ENCODE measurements around the gene CFHR5.
A peak's percentile ranks its signal among the peaks of the same experiment; 100 is the strongest.
"Not testable (repeated sequence)": the region's sequence is repeated elsewhere in the genome, so short reads cannot be mapped to it uniquely, and the experiment has no call there.

Gene CFHR5

DNA sequence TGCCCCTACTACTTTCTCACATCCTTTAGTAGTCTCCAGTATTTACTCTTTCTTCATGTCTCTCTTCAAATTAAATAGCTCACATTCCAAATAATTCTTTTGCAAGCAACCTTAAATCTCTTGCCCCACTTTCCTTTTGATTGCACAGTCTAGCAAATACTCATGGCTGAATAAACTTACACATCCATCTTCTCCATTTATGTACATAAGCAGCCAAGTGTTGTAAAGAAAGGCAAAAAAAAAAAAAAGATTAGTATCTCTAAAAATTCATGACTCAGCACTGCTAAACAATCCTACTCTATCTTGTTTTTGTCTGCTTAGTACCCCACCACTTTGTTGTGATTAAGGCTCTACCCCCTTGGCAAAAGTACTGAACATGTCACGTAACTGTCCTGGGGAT is 47.1 kb downstream of the CFHR5 start:
- no peak for DNase-seq

DNA sequence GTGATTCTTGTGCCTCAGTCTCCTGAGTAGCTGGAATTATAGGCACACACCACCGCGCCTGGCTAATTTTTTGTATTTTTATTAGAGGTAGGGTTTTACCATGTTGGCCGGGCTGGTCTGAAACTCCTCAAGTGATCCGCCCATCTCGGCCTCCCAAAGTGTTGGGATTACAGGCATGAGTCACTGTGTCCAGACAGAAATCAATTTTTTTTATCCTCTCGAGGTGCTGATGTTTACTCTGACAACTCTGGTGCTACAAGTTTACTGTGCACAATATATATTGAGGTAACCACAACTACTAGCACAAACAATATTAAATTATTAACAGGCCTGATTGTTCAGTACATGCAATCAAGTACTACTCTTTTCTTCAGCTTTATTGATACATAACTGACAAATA is 50.0 kb downstream of the CFHR5 start:
- DNase-seq: no peak

GRCh38 chr1:197029749-197030148 is 52.4 kb downstream of the CFHR5 start:
- DNase-seq: no peak

DNA sequence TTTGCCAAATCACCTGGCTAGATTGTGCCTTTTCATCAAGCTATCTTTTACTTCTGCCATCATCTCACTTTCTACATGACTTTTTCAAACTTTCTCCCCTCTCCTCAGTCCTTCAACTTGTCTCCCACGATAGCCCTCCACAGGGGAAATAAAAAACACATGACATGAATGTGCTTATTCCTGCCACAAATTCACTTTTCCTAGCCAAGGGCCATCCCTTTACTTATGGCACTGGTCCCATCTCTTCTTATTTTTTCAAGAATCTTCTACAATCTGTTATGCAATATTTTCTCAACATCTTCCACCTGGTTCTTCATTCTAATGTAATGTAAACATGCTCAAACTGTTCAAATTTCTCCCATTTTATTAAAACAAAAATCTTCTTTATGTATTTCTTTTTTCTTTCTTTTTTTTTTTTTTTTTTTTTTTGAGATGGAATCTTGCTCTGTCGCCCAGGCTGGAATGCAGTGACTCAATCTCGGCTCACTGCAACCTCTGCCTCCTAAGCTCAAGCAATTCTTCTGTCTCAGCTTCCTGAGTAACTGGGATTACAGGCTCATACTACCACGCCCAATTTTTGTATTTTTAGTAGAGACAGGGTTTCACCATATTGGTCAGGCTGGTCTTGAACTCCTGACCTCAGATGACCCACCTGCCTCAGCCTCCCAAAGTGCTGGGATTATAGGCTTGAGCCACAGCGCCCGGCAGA is 57.4 kb downstream of the CFHR5 start:
- DNase-seq: not testable (repeated sequence)

GRCh38 chr1:197036861-197037260 is 59.5 kb downstream of the CFHR5 start:
- DNase-seq: no peak

GRCh38 chr1:197041486-197042353 is 64.4 kb downstream of the CFHR5 start:
- no peak for DNase-seq

- peak; percentile 96 for DNase-seq
Observed at GRCh38 chr1:197042676-197043341, 65.5 kb downstream of the CFHR5 start.

DNA sequence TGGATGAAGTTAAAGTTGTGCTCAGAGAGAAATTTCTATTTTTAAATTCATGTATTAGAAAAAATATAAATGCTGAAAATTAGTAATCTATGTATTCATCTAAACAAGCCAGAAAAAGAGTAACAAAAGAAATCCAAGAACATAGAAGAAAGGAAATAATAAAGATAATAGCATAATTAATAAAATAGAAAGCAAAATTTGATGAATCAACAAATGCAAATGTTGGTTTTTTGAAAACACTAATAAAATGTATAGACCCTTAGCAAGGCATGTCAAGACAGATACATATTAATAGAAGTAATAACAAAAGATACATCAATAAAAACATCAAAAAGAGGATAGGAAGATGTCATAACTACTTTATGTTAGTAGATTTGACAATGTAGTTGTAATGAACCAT is 71.7 kb downstream of the CFHR5 start:
- DNase-seq: no peak
